ENCODE measurements around the gene CELA2B. TPM values are rescaled to one million over a fixed set of nuclear protein-coding genes. Genes with fewer than 3 reads are reported as not detected.

CELA2B gene
- total RNA-seq, 6 experiments from 2014 or later: not detected

DNA sequence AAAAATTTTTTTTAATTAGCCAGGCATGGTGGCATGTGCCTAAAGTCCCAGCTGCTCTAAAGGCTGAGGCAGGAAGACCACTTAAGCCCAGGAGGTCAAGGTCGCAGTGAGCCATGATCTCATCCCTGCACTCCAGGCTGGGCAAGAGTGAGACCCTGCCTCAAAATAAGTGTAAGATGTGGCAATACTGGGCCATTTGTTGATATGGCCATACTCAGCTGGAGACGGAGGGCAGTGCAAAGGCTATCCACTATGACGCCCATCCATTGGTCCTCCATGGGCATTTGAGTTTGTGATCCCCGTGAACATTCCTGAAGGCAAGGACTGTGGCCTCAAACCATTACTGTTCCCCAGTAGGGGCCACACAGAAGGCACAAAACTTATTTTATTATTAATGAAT is 46.6 kb downstream of the CELA2B start:
- H3K4me3 ChIP-seq: no peak overlapping the region
- H3K36me3 ChIP-seq: no peaks in the 10 kb centered on the region
- intact Hi-C loops (cut with DNase I): no loop called here
- DNase-seq (no peak), ATAC-seq (no peak)
- H3K4me1 ChIP-seq: peaks cover 0 to 14% (median 7%) of the 10 kb centered on the region in 4 donors
- H3K27ac ChIP-seq: no peak overlapping the region
- H3K9me3 ChIP-seq: no peaks in the 10 kb centered on the region
- no peak for TF ChIP-seq POLR2A (IDR thresholded peaks at IDR 0.05)
- TF ChIP-seq, protein P1, sequence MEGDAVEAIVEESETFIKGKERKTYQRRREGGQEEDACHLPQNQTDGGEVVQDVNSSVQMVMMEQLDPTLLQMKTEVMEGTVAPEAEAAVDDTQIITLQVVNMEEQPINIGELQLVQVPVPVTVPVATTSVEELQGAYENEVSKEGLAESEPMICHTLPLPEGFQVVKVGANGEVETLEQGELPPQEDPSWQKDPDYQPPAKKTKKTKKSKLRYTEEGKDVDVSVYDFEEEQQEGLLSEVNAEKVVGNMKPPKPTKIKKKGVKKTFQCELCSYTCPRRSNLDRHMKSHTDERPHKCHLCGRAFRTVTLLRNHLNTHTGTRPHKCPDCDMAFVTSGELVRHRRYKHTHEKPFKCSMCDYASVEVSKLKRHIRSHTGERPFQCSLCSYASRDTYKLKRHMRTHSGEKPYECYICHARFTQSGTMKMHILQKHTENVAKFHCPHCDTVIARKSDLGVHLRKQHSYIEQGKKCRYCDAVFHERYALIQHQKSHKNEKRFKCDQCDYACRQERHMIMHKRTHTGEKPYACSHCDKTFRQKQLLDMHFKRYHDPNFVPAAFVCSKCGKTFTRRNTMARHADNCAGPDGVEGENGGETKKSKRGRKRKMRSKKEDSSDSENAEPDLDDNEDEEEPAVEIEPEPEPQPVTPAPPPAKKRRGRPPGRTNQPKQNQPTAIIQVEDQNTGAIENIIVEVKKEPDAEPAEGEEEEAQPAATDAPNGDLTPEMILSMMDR (IDR thresholded peaks at IDR 0.05): no peak
- no peaks in the 10 kb centered on the region for H3K27me3 ChIP-seq
- WGBS (ENCODE audit: insufficient coverage, low coverage, low lambda C conversion rate, missing lambda C conversion rate): no CpG with 5 or more reads among the region's 4 CpGs

DNA sequence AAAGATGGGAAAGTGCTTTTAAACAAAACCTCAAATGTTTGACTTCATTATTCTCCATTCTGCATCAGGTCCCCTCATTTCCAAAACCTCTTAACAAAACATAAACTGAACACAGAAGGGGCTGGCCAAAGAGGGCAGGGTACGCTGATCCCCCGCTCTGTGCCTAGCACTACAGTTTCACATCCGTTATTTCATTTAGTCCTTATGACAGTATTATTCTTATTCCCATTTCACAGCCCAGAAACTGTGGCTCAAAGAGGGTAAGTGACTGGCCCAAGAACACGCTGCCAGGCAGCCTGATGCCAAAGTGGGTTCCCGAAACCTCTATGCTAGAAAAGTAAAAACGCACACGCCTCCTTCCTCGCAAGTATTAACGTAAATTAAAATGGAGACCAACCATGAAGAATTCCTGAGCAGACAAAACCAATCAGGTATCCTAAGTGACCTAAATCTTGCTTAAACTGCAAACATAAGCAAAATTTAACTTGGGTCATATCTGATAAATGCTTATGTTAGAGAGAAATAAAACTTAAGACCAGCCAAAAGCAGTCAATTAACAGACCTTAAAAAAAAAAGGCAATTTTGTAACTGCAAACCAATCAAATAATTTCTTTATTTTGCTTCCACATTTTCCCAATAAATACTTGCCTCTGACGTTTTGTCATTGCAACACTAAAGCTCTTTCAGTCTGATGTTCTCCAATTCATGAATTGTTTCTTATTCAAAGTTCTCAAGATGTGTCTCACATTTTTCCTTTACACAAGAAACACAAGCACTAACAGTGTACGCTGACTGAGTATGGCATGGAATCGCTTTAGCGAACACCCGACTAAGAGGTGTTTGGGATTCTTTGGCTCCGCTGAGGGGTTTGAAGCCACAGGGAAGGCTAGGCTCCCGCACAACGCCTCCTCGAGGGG is 47.5 kb downstream of the CELA2B start:
- ATAC-seq (no peak), DNase-seq (no peak)
- Histone ChIP-seq H3K27ac (peak overlapping the region; percentile 88 to 99 (median 93)), H3K36me3 (no peaks in the 10 kb centered on the region), H3K4me3 (peak overlapping the region; percentile 51 to 81 (median 78)), H3K4me1 (peaks cover 0 to 18% (median 12%) of the 10 kb centered on the region in 4 donors), H3K9me3 (no peaks in the 10 kb centered on the region), H3K27me3 (no peaks in the 10 kb centered on the region)
- intact Hi-C loops (cut with DNase I): no loop called here
- TF ChIP-seq, protein P1 (IDR thresholded peaks at IDR 0.05): no peak
- TF ChIP-seq POLR2A (IDR thresholded peaks at IDR 0.05): no peak
- WGBS (ENCODE audit: insufficient coverage, low coverage, low lambda C conversion rate, missing lambda C conversion rate): 40% methylated on average over 18 of the region's 18 CpGs

DNA sequence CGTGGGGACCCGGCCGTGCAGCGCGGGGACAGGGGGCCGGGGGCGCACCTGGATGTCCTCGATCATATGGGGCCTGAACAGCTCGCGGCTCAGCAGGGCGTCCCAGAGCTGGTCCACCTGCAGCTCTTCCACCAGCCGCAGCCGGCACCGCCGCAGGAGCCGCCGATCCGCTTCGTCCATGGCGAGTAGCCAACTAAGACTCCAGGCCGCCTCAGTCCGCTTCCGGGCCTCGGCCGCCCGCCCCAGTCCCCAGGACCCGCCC is 48.0 kb downstream of the CELA2B start, which contains the start of gene CASP9:
Gene CASP9 (minus strand): TSS at position 195 of the 262 bp plus-strand sequence. CDS start 15 bp downstream, at position 180.
- Histone ChIP-seq H3K9me3 (no peaks in the 10 kb centered on the region), H3K4me3 (peak within 1 kb of the TSS; percentile 51 to 81 (median 78)), H3K27me3 (no peaks in the 10 kb centered on the region), H3K27ac (peak within 1 kb of the TSS; percentile 88 to 99 (median 93)), H3K36me3 (no peaks in the 10 kb centered on the region), H3K4me1 (peaks cover 0 to 18% (median 12%) of the 10 kb centered on the region in 4 donors)
- intact Hi-C loops (cut with DNase I): no loop called here
- ATAC-seq (no peak), DNase-seq (no peak)
- WGBS (ENCODE audit: insufficient coverage, low coverage, low lambda C conversion rate, missing lambda C conversion rate): 0% methylated on average over 13 of the region's 27 CpGs
- TF ChIP-seq POLR2A (IDR thresholded peaks at IDR 0.05): peak; percentile 63
- TF ChIP-seq, protein P1 (IDR thresholded peaks at IDR 0.05): no peak

DNA sequence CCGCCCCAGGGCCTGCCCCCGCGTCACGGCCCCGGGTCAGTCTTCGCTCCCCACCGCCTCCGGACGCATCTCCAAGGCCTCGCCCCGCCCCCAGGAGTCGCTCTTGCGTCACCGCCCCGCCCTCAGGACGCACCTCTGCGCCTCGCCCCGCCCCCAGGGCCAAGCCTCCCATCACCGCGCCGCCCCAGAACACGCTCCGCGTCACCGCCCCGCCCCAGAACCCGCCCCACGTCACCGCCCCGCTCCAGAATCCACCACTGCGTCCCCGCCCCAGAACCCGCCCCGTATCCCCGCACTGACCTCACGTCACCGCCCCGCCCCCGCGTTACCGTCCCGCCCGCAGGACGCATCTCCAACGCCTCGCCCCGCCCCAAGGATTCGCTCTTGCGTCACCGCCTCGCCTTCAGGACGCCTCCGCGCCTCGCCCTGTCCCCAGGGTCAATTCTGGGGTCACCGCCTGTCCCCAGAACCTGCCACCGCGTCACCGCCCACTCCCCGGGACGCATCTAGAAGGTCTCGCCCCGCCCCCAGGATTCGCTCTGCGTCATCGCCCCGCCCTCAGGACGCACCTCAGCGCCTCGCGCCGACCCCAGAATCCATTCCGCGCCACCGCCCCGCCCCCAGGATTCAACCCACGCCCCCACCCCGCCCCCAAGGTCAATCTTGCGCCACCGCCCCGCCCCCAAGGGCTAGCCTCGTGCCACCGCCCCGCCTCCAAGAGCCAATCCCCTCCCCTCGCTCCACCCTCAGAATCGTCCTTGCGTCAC is 48.6 kb downstream of the CELA2B start:
- intact Hi-C loops (cut with DNase I): no loop called here
- Histone ChIP-seq H3K4me3 (peak overlapping the region; percentile 51 to 81 (median 78)), H3K27me3 (no peaks in the 10 kb centered on the region), H3K36me3 (no peaks in the 10 kb centered on the region), H3K9me3 (no peaks in the 10 kb centered on the region), H3K4me1 (peaks cover 0 to 18% (median 12%) of the 10 kb centered on the region in 4 donors), H3K27ac (peak overlapping the region; percentile 88 to 99 (median 93))
- no peak for TF ChIP-seq POLR2A (IDR thresholded peaks at IDR 0.05)
- peak; percentile 65 to 78 (median 68) for ATAC-seq
- peak; percentile 100 for DNase-seq
- 1% methylated on average over 62 of the region's 88 CpGs for WGBS (ENCODE audit: insufficient coverage, low coverage, low lambda C conversion rate, missing lambda C conversion rate)

Measured in right lobe of liver (tissue), 6 donors.